IPS-20b (cell line): ENCODE data around the gene SCN4A.

Experiments used
- H3K27ac ChIP-seq: one replicate; pipeline ENCODE4 v1.5.1; 2013; ENCODE audit warnings: low read length
- H3K27me3 ChIP-seq: 2 replicates; pipeline ENCODE4 v1.6.1; 2013; ENCODE audit warnings: mild to moderate bottlenecking, low read length, inconsistent platforms; ENCODE audit not compliant: insufficient read depth
- H3K36me3 ChIP-seq: 2 replicates; pipeline ENCODE4 v1.6.1; 2013; ENCODE audit warnings: low read depth, mild to moderate bottlenecking, inconsistent platforms, low read length, moderate library complexity; ENCODE audit not compliant: insufficient read depth
- H3K4me1 ChIP-seq: 2 replicates; pipeline ENCODE4 v1.6.1; 2013; ENCODE audit warnings: mild to moderate bottlenecking, control low read depth, inconsistent platforms, low read length, moderate library complexity; ENCODE audit not compliant: insufficient read depth
- H3K4me3 ChIP-seq: 2 replicates; pipeline ENCODE4 v1.5.1; 2013; ENCODE audit warnings: mild to moderate bottlenecking, low read length, inconsistent platforms
- H3K9ac ChIP-seq: 2 replicates; pipeline ENCODE4 v1.6.1; 2013; ENCODE audit warnings: low read depth, mild to moderate bottlenecking, inconsistent platforms, low read length, moderate library complexity
- H3K9me3 ChIP-seq: 2 replicates; pipeline ENCODE4 v1.6.1; 2013; ENCODE audit warnings: mild to moderate bottlenecking, low read depth, low read length, inconsistent platforms; ENCODE audit not compliant: insufficient read depth

SCN4A gene

DNA sequence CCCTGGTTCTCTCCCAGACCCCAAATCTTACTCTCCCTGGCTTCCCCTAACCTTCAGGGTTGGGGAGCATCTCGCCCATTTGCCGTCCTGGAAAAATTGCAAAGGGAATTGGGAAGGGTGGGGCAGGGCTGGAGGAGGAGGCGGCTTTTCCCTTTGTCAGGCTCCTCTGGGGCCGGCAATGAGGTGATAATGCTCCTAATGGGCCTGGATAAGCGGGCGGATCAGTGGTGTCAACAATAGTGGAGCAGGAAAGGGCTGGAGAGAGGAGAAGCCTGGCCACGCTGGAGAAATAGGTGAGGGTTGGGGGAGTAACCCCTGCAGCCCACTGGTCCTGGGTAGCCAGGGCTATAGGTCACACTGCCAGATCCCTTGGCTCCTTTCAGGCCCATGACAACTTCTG is 12.3 kb downstream of the SCN4A start:
- Histone ChIP-seq H3K36me3 (no peaks in the 10 kb centered on the region), H3K27ac (no peak overlapping the region), H3K4me1 (peaks cover 13% of the 10 kb centered on the region), H3K9ac (peak overlapping the region; percentile 80; the same call in 1 of the 2 replicates), H3K27me3 (no peaks in the 10 kb centered on the region), H3K9me3 (no peaks in the 10 kb centered on the region), H3K4me3 (peak overlapping the region; percentile 79; the same call in 1 of the 2 replicates)

DNA sequence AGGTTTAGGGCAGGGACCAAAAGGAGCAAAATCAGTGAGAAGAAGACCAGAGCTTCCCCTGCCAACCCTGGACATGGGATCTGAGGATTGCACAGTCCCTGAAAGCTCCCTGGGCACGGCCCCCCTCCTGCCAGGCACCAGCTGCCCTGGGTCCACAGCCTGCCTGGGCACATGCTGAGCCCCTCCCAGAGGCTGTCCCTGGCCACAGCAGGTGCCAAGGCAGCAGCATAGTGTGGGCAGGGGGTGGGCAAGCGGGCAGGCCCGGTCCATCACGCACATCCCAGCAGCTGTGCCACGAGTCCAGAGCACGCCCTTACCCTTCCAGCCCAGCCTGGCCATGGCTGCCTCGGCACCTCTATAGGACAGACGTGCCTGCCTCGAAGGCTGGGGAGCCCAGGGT is 12.7 kb downstream of the SCN4A start:
- Histone ChIP-seq H3K4me1 (peaks cover 13% of the 10 kb centered on the region), H3K27me3 (no peaks in the 10 kb centered on the region), H3K9me3 (no peaks in the 10 kb centered on the region), H3K27ac (no peak overlapping the region), H3K36me3 (no peaks in the 10 kb centered on the region), H3K4me3 (peak overlapping the region; percentile 79; the same call in 1 of the 2 replicates), H3K9ac (peak overlapping the region; percentile 80; the same call in 1 of the 2 replicates)

DNA sequence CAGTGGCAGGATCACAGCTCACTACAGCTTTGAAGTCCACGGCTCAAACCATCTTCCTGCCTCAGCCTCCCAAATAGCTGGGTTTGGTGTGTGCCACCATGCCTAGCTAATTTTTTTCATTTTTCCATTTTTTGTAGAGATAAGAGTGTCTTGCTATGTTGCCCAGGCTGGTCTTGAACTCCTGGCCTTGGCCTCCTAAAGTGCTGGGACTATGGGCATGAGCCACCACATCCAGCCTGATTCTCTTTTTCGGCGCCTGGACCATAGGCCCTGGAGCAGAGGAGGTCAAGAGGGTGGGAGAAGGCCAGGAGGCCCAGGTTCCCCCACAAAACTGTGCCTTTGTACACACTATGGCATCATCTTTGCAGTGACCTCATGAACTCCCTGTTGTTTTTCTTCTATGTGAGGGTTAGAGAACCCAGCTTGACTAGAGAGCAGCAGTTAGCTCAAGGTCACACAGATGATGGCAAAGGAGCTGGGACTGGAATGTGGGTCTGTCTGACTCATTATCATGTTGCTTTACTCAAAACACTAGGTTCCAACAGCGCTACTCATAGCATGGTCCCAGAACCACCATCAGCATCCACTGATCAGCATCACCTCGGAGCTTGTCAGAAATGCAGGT is 16.3 kb downstream of the SCN4A start:
- Histone ChIP-seq H3K27ac (no peak overlapping the region), H3K9ac (no peak overlapping the region), H3K4me3 (no peak overlapping the region), H3K36me3 (no peaks in the 10 kb centered on the region), H3K27me3 (no peaks in the 10 kb centered on the region), H3K9me3 (no peaks in the 10 kb centered on the region), H3K4me1 (peaks cover 6% of the 10 kb centered on the region)

DNA sequence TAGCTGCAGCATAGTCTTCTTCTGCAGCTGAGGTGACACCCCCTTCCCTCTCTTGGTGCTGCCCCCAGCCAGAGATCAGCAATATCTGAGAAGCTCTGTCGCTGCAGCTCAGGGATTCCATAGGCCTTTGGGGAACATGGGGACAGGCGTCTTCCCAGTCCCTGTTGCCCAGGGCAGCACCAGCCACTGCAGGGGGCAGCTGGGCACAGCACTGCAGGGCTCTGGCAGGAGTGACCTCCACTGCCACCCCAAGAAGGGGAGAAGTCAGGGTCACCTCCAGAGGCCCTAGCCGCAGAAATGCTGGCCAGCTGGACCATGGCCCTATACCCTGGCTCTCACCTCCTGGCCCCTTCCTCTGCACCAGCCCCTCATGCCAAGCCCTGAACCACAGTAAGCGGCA is 16.9 kb downstream of the SCN4A start:
- H3K4me1 ChIP-seq, result peaks cover 6% of the 10 kb centered on the region
- no peaks in the 10 kb centered on the region for H3K27me3 ChIP-seq
- H3K27ac ChIP-seq, result no peak overlapping the region
- no peak overlapping the region for H3K4me3 ChIP-seq
- H3K9me3 ChIP-seq, result no peaks in the 10 kb centered on the region
- no peak overlapping the region for H3K9ac ChIP-seq
- no peaks in the 10 kb centered on the region for H3K36me3 ChIP-seq

DNA sequence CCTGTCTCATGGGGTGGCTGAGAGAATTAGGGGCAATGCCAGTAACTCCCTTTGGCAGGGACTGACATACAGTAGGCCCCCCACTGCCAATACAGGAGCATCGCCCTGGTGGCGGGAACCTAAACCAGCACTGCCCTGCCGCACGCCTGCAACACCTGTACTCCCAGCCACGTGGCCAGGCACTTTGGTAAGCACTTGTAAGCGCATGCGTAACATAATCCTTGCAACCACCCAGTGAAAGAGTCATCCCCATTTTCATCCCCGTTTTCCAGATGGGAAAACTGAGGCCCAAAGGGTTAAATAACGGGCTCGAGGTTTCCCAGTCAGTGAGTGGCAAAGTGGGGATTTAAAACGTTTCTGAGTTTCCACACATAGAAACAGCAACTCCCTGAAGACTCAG is 17.5 kb downstream of the SCN4A start:
- no peaks in the 10 kb centered on the region for H3K9me3 ChIP-seq
- no peaks in the 10 kb centered on the region for H3K36me3 ChIP-seq
- no peak overlapping the region for H3K27ac ChIP-seq
- H3K9ac ChIP-seq, result no peak overlapping the region
- H3K4me1 ChIP-seq, result peaks cover under 1% of the 10 kb centered on the region; the same call in 1 of the 2 replicates
- H3K4me3 ChIP-seq, result no peak overlapping the region
- H3K27me3 ChIP-seq, result no peaks in the 10 kb centered on the region

DNA sequence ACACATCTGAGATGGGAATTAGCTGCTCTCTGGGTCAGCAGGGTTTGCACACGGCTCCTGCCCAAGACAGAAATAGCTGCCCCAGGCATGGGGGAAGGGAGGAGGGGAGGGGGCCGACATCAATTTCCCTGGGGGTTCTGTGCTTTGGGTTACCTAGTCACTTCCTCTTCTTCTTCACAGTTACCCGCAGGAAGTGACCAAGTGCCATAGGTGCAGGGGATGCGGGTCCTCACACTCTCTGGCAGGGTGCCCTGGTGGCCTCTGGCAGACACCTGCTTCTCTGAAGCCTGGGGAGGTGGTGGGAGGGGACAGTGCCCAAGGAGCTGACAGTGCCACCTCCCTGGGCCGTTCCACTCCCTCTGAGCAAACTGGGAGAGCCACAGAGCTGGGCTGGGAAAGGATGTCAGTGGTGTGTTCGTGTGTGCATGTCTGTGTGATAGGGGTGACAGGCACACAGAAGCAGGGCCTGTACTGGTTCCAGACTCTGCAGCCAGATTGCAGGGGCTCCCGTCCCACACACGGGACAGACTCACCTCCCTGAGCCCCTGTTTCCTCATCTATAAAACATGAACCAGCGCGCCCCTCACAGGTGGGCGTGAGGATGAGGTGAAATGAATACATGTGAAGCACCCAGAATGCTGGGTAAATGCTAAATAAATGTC is 18.2 kb downstream of the SCN4A start:
- Histone ChIP-seq H3K4me1 (no peaks in the 10 kb centered on the region), H3K27me3 (no peaks in the 10 kb centered on the region), H3K27ac (no peak overlapping the region), H3K9ac (no peak overlapping the region), H3K9me3 (no peaks in the 10 kb centered on the region), H3K4me3 (no peak overlapping the region), H3K36me3 (no peaks in the 10 kb centered on the region)

DNA sequence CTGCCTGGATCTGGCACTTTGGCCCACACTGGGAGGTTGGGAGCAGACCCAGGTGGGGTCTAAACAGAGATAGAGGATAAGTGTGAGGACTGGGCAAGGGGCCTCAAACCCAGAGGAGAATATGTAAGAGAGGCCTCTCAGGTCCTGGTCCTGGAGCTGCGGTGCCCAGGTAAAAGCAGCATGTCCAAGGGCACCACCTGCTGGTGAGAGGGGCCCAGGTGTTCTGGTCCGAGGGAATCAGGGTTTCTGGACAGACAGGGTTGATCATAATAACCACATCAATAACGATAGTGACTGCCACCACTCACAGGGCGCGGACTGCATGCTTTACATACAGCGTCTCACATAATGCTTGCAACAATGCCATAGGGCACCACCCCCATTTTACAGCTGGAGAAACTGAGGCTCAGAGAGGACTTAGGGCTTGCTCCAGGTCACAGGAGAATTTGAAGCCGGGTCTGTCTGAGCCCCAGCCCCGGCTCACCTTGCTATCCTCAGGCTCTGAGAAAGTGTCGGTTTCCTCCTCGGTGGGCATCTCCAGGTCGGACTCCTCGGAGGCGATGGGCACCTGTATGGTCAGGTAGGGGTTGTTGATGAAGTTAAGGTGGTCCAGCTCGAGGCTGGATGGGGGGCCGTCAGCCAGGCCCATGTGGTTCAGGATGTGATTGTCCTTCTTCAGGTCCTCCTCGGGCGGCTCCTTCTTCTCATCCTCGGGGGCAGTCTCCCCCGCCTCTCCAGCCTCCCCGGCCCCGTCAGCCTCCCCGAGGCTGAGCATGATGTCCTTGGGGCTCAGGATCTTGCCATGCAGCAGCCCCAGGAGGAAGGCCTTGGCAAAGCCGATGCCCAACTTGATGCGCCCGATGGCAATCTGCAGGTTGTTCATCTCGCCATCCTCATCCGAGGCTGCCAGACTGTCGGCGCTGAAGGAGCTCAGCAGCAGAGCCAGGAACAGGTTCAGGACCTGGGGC is 21.5 kb downstream of the SCN4A start:
- Histone ChIP-seq H3K4me3 (no peak overlapping the region), H3K9ac (no peak overlapping the region), H3K27me3 (no peaks in the 10 kb centered on the region), H3K36me3 (no peaks in the 10 kb centered on the region), H3K4me1 (no peaks in the 10 kb centered on the region), H3K27ac (no peak overlapping the region), H3K9me3 (no peaks in the 10 kb centered on the region)

DNA sequence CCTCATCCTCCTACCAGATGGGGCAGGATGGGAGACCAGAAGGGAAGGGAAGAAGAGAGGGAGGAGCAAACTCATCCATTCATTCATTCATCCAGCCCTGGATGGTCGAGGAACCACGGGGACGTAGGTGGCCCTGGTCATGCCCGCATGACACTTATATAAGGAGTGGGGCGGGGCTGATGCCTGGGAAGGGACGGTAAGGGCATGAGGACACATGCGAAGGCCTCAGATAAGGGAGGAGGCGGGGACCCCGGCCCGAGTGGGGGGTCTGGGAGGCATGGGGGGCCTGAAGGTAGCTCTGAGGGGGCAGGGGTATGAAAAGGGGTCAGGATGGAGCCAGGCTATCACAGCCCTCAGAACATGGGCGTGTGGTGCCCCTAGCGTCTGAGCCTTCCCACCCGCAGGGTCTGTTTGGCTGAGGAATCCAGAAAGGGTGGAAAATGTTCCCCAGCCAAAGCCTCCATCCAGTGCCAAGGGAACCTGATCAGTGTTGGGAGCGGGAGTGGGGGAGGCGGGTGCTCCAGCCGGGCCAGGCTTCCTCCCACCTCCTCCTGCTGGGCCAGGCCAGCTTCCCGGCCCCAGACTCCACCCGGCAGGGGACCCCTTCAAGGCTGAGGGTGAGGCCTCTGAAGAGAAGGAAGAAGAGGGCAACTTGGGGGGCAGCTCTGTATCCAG is 23.0 kb downstream of the SCN4A start:
- no peak overlapping the region for H3K27ac ChIP-seq

DNA sequence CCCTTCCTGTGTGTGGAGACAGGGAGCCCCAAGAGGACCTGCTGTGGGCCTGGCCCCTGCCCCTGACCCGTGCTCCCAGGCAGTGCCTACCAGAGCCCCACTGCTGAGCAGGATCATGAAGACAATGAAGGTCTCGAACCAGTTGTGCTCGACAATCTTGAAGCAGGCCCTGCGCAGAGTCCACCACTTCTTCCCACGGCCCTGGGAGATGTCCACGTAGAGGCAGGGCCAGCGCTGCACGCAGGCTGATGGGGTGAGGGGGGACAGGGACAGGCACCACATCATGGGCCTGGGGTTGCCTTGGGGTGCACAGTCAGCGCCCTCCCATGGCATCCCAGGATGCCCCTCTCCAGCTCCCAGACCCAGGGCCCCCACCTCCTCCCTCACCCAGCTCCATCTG is 24.2 kb downstream of the SCN4A start:
- Histone ChIP-seq H3K4me1 (no peaks in the 10 kb centered on the region), H3K36me3 (no peaks in the 10 kb centered on the region), H3K27ac (no peak overlapping the region), H3K4me3 (no peak overlapping the region), H3K9me3 (no peaks in the 10 kb centered on the region), H3K27me3 (no peaks in the 10 kb centered on the region), H3K9ac (no peak overlapping the region)

More for the DNA sequence above, 23.0 kb downstream of the SCN4A start:
- H3K36me3 ChIP-seq, result no peaks in the 10 kb centered on the region
- no peaks in the 10 kb centered on the region for H3K4me1 ChIP-seq
- no peak overlapping the region for H3K9ac ChIP-seq
- H3K27me3 ChIP-seq, result no peaks in the 10 kb centered on the region
- no peak overlapping the region for H3K4me3 ChIP-seq
- H3K9me3 ChIP-seq, result no peaks in the 10 kb centered on the region

DNA sequence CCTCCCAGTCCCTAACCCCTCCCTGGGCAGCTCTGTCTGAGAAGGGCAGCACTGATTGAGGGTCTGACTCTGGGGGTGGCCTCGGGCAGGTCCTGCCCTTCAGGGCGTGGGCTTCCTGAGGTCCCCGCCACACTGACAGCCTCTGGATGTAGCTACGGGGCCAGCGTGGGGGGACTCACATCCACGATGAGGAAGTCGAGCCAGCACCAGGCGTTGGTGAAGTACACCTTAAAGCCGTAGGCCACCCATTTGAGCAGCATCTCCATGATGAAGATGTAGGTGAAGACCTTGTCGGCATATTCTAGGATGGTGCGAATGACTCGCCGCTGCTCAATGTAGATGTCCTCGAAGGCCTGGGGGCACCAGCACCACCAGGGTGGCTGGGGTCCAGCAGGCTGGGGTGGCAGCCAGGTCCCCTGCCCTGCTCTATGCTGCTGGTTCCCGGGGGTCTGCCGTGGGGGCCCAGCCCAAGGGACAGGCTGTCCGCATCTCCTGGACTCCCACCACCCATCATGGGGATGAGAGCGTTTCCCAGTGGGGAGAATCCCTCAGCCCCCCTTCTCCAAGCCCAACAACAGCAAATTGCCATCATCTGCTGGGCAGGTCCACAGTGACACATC is 24.9 kb downstream of the SCN4A start:
- Histone ChIP-seq H3K27ac (no peak overlapping the region), H3K27me3 (no peaks in the 10 kb centered on the region), H3K4me1 (no peaks in the 10 kb centered on the region), H3K36me3 (no peaks in the 10 kb centered on the region), H3K9me3 (no peaks in the 10 kb centered on the region), H3K9ac (no peak overlapping the region), H3K4me3 (no peak overlapping the region)
